Measurements from ENCODE around the gene S100A11.

The S100A11 gene

GRCh38 chr1:152001631-152002584 lies 34.9 kb downstream of the S100A11 start:
- Histone ChIP-seq H3K36me3 (ENCODE audit: control insufficient read depth in 1 of 2, insufficient read depth in 2 of 2, low read depth in 1 of 2, low read length in 2 of 2) (no peaks in the 10 kb centered on the region), H3K4me1 (ENCODE audit: control insufficient read depth, insufficient read depth, low read depth, low read length) (peaks cover 12% of the 10 kb centered on the region), H4K91ac (ENCODE audit: low read length) (no peak overlapping the region), H3K27me3 (ENCODE audit: control insufficient read depth in 1 of 2, insufficient read depth in 1 of 2, low read length in 2 of 2) (peaks cover 0 to 25% of the 10 kb centered on the region in 2 experiments), H3K4me3 (ENCODE audit: insufficient read depth in 1 of 2, low read depth in 1 of 2, low read length in 2 of 2) (peak overlapping the region in 1 of 2 experiments; percentile 24), H3K18ac (ENCODE audit: low read depth in 1 of 2, low read length in 2 of 2) (peak overlapping the region in 1 of 2 experiments; percentile 3), H2BK5ac (ENCODE audit: low read depth, low read length, poor library complexity, severe bottlenecking) (no peak overlapping the region), H3K14ac (ENCODE audit: low read length in 2 of 2) (peak overlapping the region in 1 of 2 experiments; percentile 18), H2BK120ac (ENCODE audit: low read depth, low read length) (no peak overlapping the region), H4K8ac (ENCODE audit: low read length) (no peak overlapping the region), H3K9me3 (ENCODE audit: control insufficient read depth, low read length) (peaks cover 6% of the 10 kb centered on the region), H3K23ac (ENCODE audit: low read length in 2 of 2) (no peak overlapping the region), H2AFZ (ENCODE audit: low read depth, low read length) (peak overlapping the region; percentile 78), H3K4me2 (ENCODE audit: low read length, poor library complexity, severe bottlenecking) (no peak overlapping the region), H3K27ac (ENCODE audit: low read length, poor library complexity, severe bottlenecking) (peak overlapping the region; percentile 81), H3K79me1 (replicated peaks; ENCODE audit: low read length, poor library complexity, severe bottlenecking) (no peaks in the 10 kb centered on the region), H2BK15ac (ENCODE audit: low read depth, poor library complexity, severe bottlenecking) (no peak overlapping the region), H2BK12ac (ENCODE audit: low read length in 2 of 2) (peak overlapping the region in 1 of 2 experiments; percentile 73), H3K9ac (ENCODE audit: low read length) (peak overlapping the region; percentile 46), H3K4ac (ENCODE audit: low read depth in 1 of 2, low read length in 2 of 2) (no peak overlapping the region), H2AK5ac (ENCODE audit: low read length, severe bottlenecking) (no peak overlapping the region)
- 71% methylated on average over 3 of the region's 4 CpGs for WGBS
- DNase-seq = peak; percentile 94

- Histone ChIP-seq H3K4ac (ENCODE audit: low read depth in 1 of 2, low read length in 2 of 2) (no peak overlapping the region), H3K4me2 (ENCODE audit: low read length, poor library complexity, severe bottlenecking) (no peak overlapping the region), H2BK15ac (ENCODE audit: low read depth, poor library complexity, severe bottlenecking) (peak overlapping the region; percentile 70), H3K9me3 (ENCODE audit: control insufficient read depth, low read length) (peaks cover 6% of the 10 kb centered on the region), H3K4me1 (ENCODE audit: control insufficient read depth, insufficient read depth, low read depth, low read length) (peaks cover 15% of the 10 kb centered on the region), H2BK120ac (ENCODE audit: low read depth, low read length) (no peak overlapping the region), H3K14ac (ENCODE audit: low read length in 2 of 2) (peak overlapping the region in 1 of 2 experiments; percentile 18), H3K18ac (ENCODE audit: low read depth in 1 of 2, low read length in 2 of 2) (peak overlapping the region; percentile 3 to 28), H4K8ac (ENCODE audit: low read length) (peak overlapping the region; percentile 1), H3K27me3 (ENCODE audit: control insufficient read depth in 1 of 2, insufficient read depth in 1 of 2, low read length in 2 of 2) (peaks cover 0 to 20% of the 10 kb centered on the region in 2 experiments), H4K91ac (ENCODE audit: low read length) (peak overlapping the region; percentile 18), H3K9ac (ENCODE audit: low read length) (peak overlapping the region; percentile 42), H3K79me1 (replicated peaks; ENCODE audit: low read length, poor library complexity, severe bottlenecking) (no peaks in the 10 kb centered on the region), H2BK12ac (ENCODE audit: low read length in 2 of 2) (peak overlapping the region in 1 of 2 experiments; percentile 73), H2AFZ (ENCODE audit: low read depth, low read length) (peak overlapping the region; percentile 78), H2BK5ac (ENCODE audit: low read depth, low read length, poor library complexity, severe bottlenecking) (no peak overlapping the region), H2AK5ac (ENCODE audit: low read length, severe bottlenecking) (peak overlapping the region; percentile 21), H3K27ac (ENCODE audit: low read length, poor library complexity, severe bottlenecking) (peak overlapping the region; percentile 81), H3K23ac (ENCODE audit: low read length in 2 of 2) (no peak overlapping the region), H3K36me3 (ENCODE audit: control insufficient read depth in 1 of 2, insufficient read depth in 2 of 2, low read depth in 1 of 2, low read length in 2 of 2) (no peaks in the 10 kb centered on the region), H3K4me3 (ENCODE audit: insufficient read depth in 1 of 2, low read depth in 1 of 2, low read length in 2 of 2) (peak overlapping the region in 1 of 2 experiments; percentile 24)
- DNase-seq = no peak
- 81% methylated on average over 4 of the region's 4 CpGs for WGBS
These were observed 35.7 kb downstream of the S100A11 start for GRCh38 chr1:152000964-152001630.

- Histone ChIP-seq H2BK5ac (ENCODE audit: low read depth, low read length, poor library complexity, severe bottlenecking) (no peak overlapping the region), H2BK120ac (ENCODE audit: low read depth, low read length) (no peak overlapping the region), H4K91ac (ENCODE audit: low read length) (no peak overlapping the region), H3K9ac (ENCODE audit: low read length) (no peak overlapping the region), H3K14ac (ENCODE audit: low read length in 2 of 2) (no peak overlapping the region), H3K4me1 (ENCODE audit: control insufficient read depth, insufficient read depth, low read depth, low read length) (peaks cover 18% of the 10 kb centered on the region), H3K79me1 (replicated peaks; ENCODE audit: low read length, poor library complexity, severe bottlenecking) (no peaks in the 10 kb centered on the region), H2BK12ac (ENCODE audit: low read length in 2 of 2) (no peak overlapping the region), H3K18ac (ENCODE audit: low read depth in 1 of 2, low read length in 2 of 2) (no peak overlapping the region), H3K4me2 (ENCODE audit: low read length, poor library complexity, severe bottlenecking) (no peak overlapping the region), H3K27me3 (ENCODE audit: control insufficient read depth in 1 of 2, insufficient read depth in 1 of 2, low read length in 2 of 2) (peaks cover 0 to 3% of the 10 kb centered on the region in 2 experiments), H3K27ac (ENCODE audit: low read length, poor library complexity, severe bottlenecking) (peak overlapping the region; percentile 82), H2AFZ (ENCODE audit: low read depth, low read length) (no peak overlapping the region), H4K8ac (ENCODE audit: low read length) (no peak overlapping the region), H3K36me3 (ENCODE audit: control insufficient read depth in 1 of 2, insufficient read depth in 2 of 2, low read depth in 1 of 2, low read length in 2 of 2) (no peaks in the 10 kb centered on the region), H2BK15ac (ENCODE audit: low read depth, poor library complexity, severe bottlenecking) (no peak overlapping the region), H3K4ac (ENCODE audit: low read depth in 1 of 2, low read length in 2 of 2) (no peak overlapping the region), H3K4me3 (ENCODE audit: insufficient read depth in 1 of 2, low read depth in 1 of 2, low read length in 2 of 2) (no peak overlapping the region), H2AK5ac (ENCODE audit: low read length, severe bottlenecking) (peak overlapping the region; percentile 33), H3K9me3 (ENCODE audit: control insufficient read depth, low read length) (peaks cover 6% of the 10 kb centered on the region), H3K23ac (ENCODE audit: low read length in 2 of 2) (no peak overlapping the region)
- DNase-seq = no peak
These were observed 38.0 kb downstream of the S100A11 start for GRCh38 chr1:151998611-151999362.

Data from mesenchymal stem cell (in vitro differentiated cells and primary cell).